ENCODE results near the gene GPC4.

DNA sequence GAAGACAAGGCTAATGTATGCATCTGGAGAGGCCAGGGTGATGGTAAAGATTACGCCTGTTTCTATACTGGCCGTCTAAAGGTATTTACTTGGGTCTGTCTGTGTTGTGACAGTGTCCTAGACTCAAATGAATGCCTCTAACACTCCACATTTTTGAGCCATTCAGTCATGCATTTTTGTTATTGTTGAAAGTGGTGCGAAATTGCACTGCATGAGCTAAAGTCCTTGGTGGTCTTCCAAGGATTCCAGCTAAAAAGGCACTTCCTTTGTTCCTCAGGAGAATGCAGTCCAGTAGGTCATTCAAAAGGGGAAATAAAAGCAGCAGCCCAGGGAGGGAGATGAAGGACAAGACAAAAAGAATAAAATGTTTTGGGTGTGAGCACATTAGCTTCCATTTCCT is 3.0 kb downstream of the GPC4 start:
- TF ChIP-seq POLR2A (IDR thresholded peaks at IDR 0.05) = peak in 1 of 2 donors; percentile 38
- TF ChIP-seq, protein P1, sequence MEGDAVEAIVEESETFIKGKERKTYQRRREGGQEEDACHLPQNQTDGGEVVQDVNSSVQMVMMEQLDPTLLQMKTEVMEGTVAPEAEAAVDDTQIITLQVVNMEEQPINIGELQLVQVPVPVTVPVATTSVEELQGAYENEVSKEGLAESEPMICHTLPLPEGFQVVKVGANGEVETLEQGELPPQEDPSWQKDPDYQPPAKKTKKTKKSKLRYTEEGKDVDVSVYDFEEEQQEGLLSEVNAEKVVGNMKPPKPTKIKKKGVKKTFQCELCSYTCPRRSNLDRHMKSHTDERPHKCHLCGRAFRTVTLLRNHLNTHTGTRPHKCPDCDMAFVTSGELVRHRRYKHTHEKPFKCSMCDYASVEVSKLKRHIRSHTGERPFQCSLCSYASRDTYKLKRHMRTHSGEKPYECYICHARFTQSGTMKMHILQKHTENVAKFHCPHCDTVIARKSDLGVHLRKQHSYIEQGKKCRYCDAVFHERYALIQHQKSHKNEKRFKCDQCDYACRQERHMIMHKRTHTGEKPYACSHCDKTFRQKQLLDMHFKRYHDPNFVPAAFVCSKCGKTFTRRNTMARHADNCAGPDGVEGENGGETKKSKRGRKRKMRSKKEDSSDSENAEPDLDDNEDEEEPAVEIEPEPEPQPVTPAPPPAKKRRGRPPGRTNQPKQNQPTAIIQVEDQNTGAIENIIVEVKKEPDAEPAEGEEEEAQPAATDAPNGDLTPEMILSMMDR (IDR thresholded peaks at IDR 0.05) = no peak

Measured in thyroid gland (tissue), 4 donors.